T1000 (cell line): Measurements from ENCODE around the gene ZP2.
"Not testable (repeated sequence)": the region's sequence is repeated elsewhere in the genome, so short reads cannot be mapped to it uniquely, and the experiment has no call there.

Source experiments
- DNase-seq: peaks from one replicate; lab custom pipeline; 2025; ENCODE audit warnings: mixed read lengths; lab: John Stamatoyannopoulos, UW

Gene ZP2

GRCh38 chr16:21172650-21173049 lies 38.7 kb downstream of the ZP2 start:
- DNase-seq = no peak

GRCh38 chr16:21170116-21170515 lies 41.3 kb downstream of the ZP2 start:
- not testable (repeated sequence) for DNase-seq

GRCh38 chr16:21169249-21169981 lies 42.0 kb downstream of the ZP2 start:
- DNase-seq = no peak

- DNase-seq = no peak
These were observed 43.3 kb downstream of the ZP2 start for GRCh38 chr16:21167929-21168602.

GRCh38 chr16:21167360-21167759 lies 44.0 kb downstream of the ZP2 start:
- peak; percentile 76 for DNase-seq

GRCh38 chr16:21166561-21166961 lies 44.8 kb downstream of the ZP2 start:
- DNase-seq = no peak

GRCh38 chr16:21164521-21165168 lies 46.7 kb downstream of the ZP2 start:
- DNase-seq = no peak

- DNase-seq = no peak
These were observed 47.8 kb downstream of the ZP2 start for GRCh38 chr16:21163576-21163975.

GRCh38 chr16:21162661-21163151 lies 48.7 kb downstream of the ZP2 start:
- DNase-seq = no peak

GRCh38 chr16:21161211-21161610 lies 50.2 kb downstream of the ZP2 start:
- DNase-seq = no peak

- no peak for DNase-seq
These were observed 51.1 kb downstream of the ZP2 start for GRCh38 chr16:21160276-21160675.

GRCh38 chr16:21159281-21159951 lies 52.0 kb downstream of the ZP2 start:
- no peak for DNase-seq

GRCh38 chr16:21158208-21159110 lies 52.9 kb downstream of the ZP2 start, which contains the start of gene LDAF1:
LDAF1 (plus strand) TSS chr16:21158674; CDS start chr16:21161183, 2,509 bp downstream.
- peak; percentile 32 for DNase-seq

- DNase-seq = no peak
These were observed 53.7 kb downstream of the ZP2 start for GRCh38 chr16:21157632-21158031.

- DNase-seq = peak; percentile 48
These were observed 54.5 kb downstream of the ZP2 start for GRCh38 chr16:21156767-21157467.

GRCh38 chr16:21156011-21156410 lies 55.4 kb downstream of the ZP2 start:
- DNase-seq = not testable (repeated sequence)

GRCh38 chr16:21153124-21153729 lies 58.1 kb downstream of the ZP2 start:
- DNase-seq = not testable (repeated sequence)

GRCh38 chr16:21152160-21153030 lies 59.0 kb downstream of the ZP2 start:
- DNase-seq = not testable (repeated sequence)
